Astrocyte of the cerebellum (primary cell): ENCODE data around the gene TUBB.

Experiments used
- DNase-seq: peaks from one replicate; pipeline ENCODE4 v3.0.0-alpha.2; 2011; ENCODE audit warnings: low read depth
- H3K4me3 ChIP-seq: 2 replicates; pipeline ENCODE4 v1.5.1; 2011; ENCODE audit warnings: mild to moderate bottlenecking, low read depth, low read length, moderate library complexity
- CTCF ChIP-seq: IDR thresholded peaks from 2 replicates; pipeline ENCODE4 v1.5.1; 2012; ENCODE audit warnings: low read length, low read depth, moderate library complexity, mild to moderate bottlenecking; ENCODE audit errors: missing control alignments
- in situ Hi-C: cut with HindIII; loops from 2 replicates; pipeline ENCODE4 v1.10.0; 2017; ENCODE audit warnings: low sequenced_read_pairs

TUBB gene

GRCh38 chr6:30719791-30720737, at the start of gene TUBB:
TSS of gene TUBB (plus strand) at chr6:30720352. CDS start at chr6:30720507, 155 bp downstream.
- DNase-seq, result peak; percentile 95
- no peak for TF ChIP-seq CTCF
- peak within 1 kb of the TSS; percentile 100 for H3K4me3 ChIP-seq
- in situ Hi-C loops, result no loop called here

GRCh38 chr6:30670760-30671527, 49.2 kb upstream of the TUBB start:
- H3K4me3 ChIP-seq, result no peak overlapping the region
- no peak for DNase-seq

GRCh38 chr6:30672445-30673253, 47.5 kb upstream of the TUBB start, which contains the start of gene DHX16:
TSS of gene DHX16 (minus strand) at chr6:30673006. CDS start at chr6:30672841, 165 bp downstream.
- peak within 1 kb of the TSS; percentile 93 for H3K4me3 ChIP-seq
- peak; percentile 98 for DNase-seq
- TF ChIP-seq CTCF, result peak; percentile 93
- in situ Hi-C loops, result no loop called here

More at GRCh38 chr6:30670760-30671527, 49.2 kb upstream of the TUBB start:
- in situ Hi-C loops, result no loop called here
- peak; percentile 39 for TF ChIP-seq CTCF

- in situ Hi-C loops, result no loop called here
- TF ChIP-seq CTCF, result no peak
- no peak for DNase-seq
- H3K4me3 ChIP-seq, result no peak overlapping the region
These were observed 43.4 kb upstream of the TUBB start for GRCh38 chr6:30676660-30677285.

- peak overlapping the region; percentile 16 for H3K4me3 ChIP-seq
- peak; percentile 48 for DNase-seq
- in situ Hi-C loops, result no loop called here
- peak; percentile 96 for TF ChIP-seq CTCF
These were observed 41.0 kb upstream of the TUBB start for GRCh38 chr6:30678964-30679726.
